AG08396 (cell line): Measurements from ENCODE around the gene LRP1.

Experiments
- DNase-seq: peaks from one replicate; pipeline ENCODE4 v3.0.0; 2012; ENCODE audit warnings: low spot score, mixed read lengths

The LRP1 gene

GRCh38 chr12:57175428-57176138 lies 47.3 kb downstream of the LRP1 start:
- peak; percentile 89 for DNase-seq

DNA sequence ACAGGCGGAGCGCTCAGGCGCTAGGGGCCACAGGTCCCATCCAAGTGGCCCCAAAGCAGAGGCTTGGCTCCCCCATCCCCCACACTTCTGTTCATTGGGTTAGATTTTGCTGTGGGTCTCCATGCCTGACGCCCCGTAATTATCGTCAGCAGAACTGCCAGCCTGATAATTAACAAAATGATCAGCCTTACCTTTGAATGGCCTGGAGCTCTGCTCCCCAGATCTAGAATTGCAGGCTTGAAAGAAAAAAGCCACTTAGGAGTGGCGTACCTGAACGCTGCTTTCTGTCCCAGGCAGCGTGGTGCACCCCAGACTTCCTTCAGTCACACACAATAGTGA lies 47.8 kb downstream of the LRP1 start:
- no peak for DNase-seq

GRCh38 chr12:57176846-57177245 lies 48.6 kb downstream of the LRP1 start:
- DNase-seq = no peak

DNA sequence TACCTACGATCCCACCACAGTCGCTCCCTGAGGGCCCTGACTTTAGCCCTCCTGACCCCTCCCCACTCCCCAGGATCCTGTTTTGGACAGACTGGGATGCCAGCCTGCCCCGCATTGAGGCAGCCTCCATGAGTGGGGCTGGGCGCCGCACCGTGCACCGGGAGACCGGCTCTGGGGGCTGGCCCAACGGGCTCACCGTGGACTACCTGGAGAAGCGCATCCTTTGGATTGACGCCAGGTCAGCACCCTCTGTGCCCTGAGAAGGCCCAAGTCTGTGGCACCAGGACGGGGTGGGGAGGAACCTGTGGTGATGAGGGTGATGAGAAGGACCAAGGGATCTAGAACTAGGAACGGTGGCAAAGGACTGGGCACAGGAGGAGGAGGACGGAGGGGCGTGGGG lies 49.1 kb downstream of the LRP1 start:
- no peak for DNase-seq

- DNase-seq = no peak
Observed at GRCh38 chr12:57178213-57178612, 49.9 kb downstream of the LRP1 start.

DNA sequence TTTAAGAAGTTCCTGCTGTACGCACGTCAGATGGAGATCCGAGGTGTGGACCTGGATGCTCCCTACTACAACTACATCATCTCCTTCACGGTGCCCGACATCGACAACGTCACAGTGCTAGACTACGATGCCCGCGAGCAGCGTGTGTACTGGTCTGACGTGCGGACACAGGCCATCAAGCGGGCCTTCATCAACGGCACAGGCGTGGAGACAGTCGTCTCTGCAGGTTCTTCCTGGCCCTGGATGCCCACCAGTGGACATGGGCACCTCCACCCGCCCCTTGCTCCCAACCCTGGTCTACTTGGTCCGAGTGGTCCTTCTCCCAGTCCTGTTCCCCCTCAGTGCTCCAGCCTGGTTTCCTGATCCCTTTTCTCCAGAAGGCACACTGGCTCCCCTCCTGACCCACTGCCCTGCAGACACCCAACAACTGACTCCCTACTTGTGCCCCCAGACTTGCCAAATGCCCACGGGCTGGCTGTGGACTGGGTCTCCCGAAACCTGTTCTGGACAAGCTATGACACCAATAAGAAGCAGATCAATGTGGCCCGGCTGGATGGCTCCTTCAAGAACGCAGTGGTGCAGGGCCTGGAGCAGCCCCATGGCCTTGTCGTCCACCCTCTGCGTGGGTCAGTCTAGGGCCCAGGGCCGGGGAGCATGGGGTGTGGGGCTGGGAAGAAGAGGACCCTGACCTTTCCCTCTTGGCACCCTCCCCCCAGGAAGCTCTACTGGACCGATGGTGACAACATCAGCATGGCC lies 51.2 kb downstream of the LRP1 start:
- no peak for DNase-seq

DNA sequence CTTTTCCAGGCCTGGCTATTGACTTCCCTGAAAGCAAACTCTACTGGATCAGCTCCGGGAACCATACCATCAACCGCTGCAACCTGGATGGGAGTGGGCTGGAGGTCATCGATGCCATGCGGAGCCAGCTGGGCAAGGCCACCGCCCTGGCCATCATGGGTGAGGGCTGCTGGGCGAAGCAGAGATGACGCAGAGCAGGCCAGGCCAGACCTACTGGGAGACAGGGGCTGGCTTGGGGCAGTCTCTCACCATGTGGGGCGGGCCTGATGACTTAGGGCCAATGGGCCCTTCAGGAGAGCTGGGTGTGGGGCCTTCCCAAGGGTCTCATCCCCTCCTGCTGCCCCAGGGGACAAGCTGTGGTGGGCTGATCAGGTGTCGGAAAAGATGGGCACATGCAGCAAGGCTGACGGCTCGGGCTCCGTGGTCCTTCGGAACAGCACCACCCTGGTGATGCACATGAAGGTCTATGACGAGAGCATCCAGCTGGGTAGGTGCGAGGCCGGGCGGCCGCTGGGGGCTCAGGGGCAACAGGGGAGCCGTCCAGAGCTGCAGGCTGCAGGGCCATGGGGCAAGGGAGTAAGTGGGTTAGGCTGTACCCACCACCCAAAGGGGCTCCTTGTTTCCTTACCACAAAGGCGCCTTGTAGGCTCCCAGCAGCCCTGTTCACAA lies 52.2 kb downstream of the LRP1 start:
- no peak for DNase-seq

DNA sequence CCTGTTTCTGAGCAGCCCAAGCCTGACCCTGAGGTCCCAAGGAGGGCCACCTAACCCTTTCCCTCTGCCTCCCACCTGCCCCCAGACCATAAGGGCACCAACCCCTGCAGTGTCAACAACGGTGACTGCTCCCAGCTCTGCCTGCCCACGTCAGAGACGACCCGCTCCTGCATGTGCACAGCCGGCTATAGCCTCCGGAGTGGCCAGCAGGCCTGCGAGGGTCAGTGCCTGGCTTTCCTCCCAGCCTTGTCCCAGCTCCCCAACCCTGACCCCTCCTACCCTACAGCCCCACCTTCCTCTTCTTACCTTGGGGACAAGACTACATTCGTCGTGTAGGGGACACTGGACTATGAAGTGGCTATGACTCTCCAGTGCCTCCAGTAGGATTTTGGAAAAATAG lies 52.8 kb downstream of the LRP1 start:
- DNase-seq = no peak

- DNase-seq = no peak
Observed at GRCh38 chr12:57181561-57182155, 53.4 kb downstream of the LRP1 start.

- DNase-seq = peak; percentile 93
Observed at GRCh38 chr12:57182918-57183575, 54.8 kb downstream of the LRP1 start.

GRCh38 chr12:57183939-57184725 lies 55.8 kb downstream of the LRP1 start:
- DNase-seq = no peak

GRCh38 chr12:57185403-57185802 lies 57.1 kb downstream of the LRP1 start:
- DNase-seq = no peak

DNA sequence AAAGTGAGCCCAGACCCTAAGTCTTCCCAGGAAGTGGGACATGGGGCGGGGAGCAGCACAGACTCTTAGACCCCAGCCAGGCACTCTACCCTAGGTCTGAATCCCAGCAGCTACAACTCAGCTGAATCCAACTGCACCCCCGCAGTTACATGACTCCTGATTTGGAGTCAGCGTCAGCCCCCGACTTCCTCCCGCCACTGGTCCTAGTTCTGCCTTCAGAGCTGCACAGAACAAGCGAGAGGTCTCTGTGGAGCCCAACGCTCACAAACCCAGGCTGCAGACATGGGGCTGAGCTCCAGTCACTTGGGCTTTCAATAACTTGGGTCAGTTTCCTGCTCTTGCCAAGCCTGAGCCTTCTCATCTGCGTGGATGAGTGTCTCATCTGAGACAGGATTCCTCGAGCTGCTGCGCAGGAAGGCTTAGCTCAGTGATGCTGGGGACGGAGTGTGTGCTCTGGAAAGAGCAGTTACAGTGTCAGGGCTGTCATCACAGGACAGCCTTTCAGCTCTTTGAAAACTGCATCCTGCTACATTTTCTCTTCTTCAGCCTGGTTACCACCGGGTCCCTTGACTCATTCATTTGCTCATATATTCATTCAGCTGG lies 57.7 kb downstream of the LRP1 start:
- no peak for DNase-seq

DNA sequence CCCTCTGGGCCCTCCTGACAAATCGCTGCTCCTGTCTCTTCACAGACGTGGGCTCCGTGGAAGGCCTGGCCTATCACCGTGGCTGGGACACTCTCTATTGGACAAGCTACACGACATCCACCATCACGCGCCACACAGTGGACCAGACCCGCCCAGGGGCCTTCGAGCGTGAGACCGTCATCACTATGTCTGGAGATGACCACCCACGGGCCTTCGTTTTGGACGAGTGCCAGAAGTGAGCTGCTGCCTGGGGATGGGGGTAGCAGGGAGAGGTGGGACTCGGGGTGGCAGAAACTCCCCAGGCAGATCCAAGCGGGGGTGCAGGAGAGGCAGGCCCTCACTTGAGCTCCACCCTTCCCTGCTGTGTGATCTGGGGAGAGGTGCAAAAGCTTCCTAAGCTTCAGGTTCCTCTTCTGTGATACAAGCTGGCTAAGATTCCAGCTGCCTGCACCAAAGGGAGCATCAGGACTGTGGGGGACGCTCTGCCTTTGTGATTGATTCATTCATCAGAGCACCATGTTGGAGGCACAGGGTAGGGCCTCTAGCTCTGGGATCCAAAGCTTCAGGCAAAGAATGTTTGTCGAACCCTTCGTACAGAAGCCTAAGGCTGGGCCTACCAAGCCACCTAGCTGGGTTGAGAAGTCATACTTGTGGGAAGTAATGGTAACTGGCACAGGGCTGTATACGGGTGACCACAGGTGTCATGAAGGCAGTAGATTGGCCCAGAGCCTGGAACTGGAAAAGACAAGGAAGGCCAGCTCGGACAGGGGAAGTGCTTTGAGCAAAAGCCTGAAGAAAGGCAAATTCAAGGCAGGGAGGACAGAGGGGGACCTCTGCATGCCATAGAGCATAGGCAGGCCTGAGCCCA lies 59.2 kb downstream of the LRP1 start:
- DNase-seq = no peak

- no peak for DNase-seq
Observed at GRCh38 chr12:57188090-57188425, 59.8 kb downstream of the LRP1 start.

GRCh38 chr12:57190037-57190436 lies 61.8 kb downstream of the LRP1 start:
- DNase-seq = no peak

DNA sequence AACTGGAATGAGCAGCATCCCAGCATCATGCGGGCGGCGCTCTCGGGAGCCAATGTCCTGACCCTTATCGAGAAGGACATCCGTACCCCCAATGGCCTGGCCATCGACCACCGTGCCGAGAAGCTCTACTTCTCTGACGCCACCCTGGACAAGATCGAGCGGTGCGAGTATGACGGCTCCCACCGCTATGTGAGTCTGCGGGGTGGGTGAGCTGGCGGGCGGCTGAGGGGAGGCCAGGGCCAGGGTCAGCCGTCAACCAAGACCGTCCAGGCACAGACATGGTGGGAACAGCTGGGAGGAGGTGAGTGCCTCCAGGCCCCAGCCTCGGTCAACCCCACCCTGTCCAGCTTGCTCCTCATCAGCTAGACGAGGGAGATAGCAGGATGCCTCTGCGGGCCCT lies 62.5 kb downstream of the LRP1 start:
- no peak for DNase-seq

- DNase-seq = no peak
Observed at GRCh38 chr12:57191410-57191809, 63.1 kb downstream of the LRP1 start.

GRCh38 chr12:57192920-57193319 lies 64.6 kb downstream of the LRP1 start:
- no peak for DNase-seq

- DNase-seq = no peak
Observed at GRCh38 chr12:57193706-57194245, 65.5 kb downstream of the LRP1 start.
